Stimulated activated CD4-positive, alpha-beta T cell treated with anti-CD3 and anti-CD28 coated beads, Interleukin-15, amount 100 ng/mL, for 48 hours (primary cell): Measurements from ENCODE around the gene CYP2B6.
"Not testable (repeated sequence)": the region's sequence is repeated elsewhere in the genome, so short reads cannot be mapped to it uniquely, and the experiment has no call there.

Source experiments
- DNase-seq, 2 donors: peaks; one replicate each; pipeline ENCODE4 v3.0.0-alpha.2; 2020; ENCODE audit warnings: low read depth in 2 of 2

The CYP2B6 gene

GRCh38 chr19:40990972-40991381, at the start of gene CYP2B6:
TSS of gene CYP2B6 (plus strand) at chr19:40991282. CDS start at chr19:40991306, 24 bp downstream.
- no peak for DNase-seq

GRCh38 chr19:40941481-40942219, 49.4 kb upstream of the CYP2B6 start:
- no peak for DNase-seq

- DNase-seq = no peak
These were observed 45.4 kb upstream of the CYP2B6 start for GRCh38 chr19:40945645-40946044.

- DNase-seq = no peak
These were observed 44.0 kb upstream of the CYP2B6 start for GRCh38 chr19:40947114-40947513.

GRCh38 chr19:40947573-40947972, 43.5 kb upstream of the CYP2B6 start:
- no peak for DNase-seq

GRCh38 chr19:40948580-40949299, 42.3 kb upstream of the CYP2B6 start:
- DNase-seq = no peak

GRCh38 chr19:40954573-40954972, 36.5 kb upstream of the CYP2B6 start:
- no peak for DNase-seq

GRCh38 chr19:40959338-40959737, 31.7 kb upstream of the CYP2B6 start:
- DNase-seq = no peak

- DNase-seq = no peak
These were observed 30.9 kb upstream of the CYP2B6 start for GRCh38 chr19:40960062-40960685.

- DNase-seq = no peak
These were observed 30.3 kb upstream of the CYP2B6 start for GRCh38 chr19:40960780-40961179.

GRCh38 chr19:40962460-40962961, 28.6 kb upstream of the CYP2B6 start:
- no peak for DNase-seq

- not testable (repeated sequence) for DNase-seq
These were observed 26.7 kb upstream of the CYP2B6 start for GRCh38 chr19:40964361-40964760.

- not testable (repeated sequence) for DNase-seq
These were observed 25.7 kb upstream of the CYP2B6 start for GRCh38 chr19:40965351-40965750.

GRCh38 chr19:40966591-40966990, 24.5 kb upstream of the CYP2B6 start:
- DNase-seq = not testable (repeated sequence)

- not testable (repeated sequence) for DNase-seq
These were observed 23.0 kb upstream of the CYP2B6 start for GRCh38 chr19:40968065-40968464.

GRCh38 chr19:40969721-40970120, 21.4 kb upstream of the CYP2B6 start:
- DNase-seq = not testable (repeated sequence)

GRCh38 chr19:40970396-40971345, 20.4 kb upstream of the CYP2B6 start:
- DNase-seq = not testable (repeated sequence)

GRCh38 chr19:40974633-40975037, 16.4 kb upstream of the CYP2B6 start:
- DNase-seq = peak; percentile 62 to 76

GRCh38 chr19:40976134-40976533, 14.9 kb upstream of the CYP2B6 start:
- DNase-seq = no peak

GRCh38 chr19:40976724-40977123, 14.4 kb upstream of the CYP2B6 start:
- no peak for DNase-seq

GRCh38 chr19:40979759-40980158, 11.3 kb upstream of the CYP2B6 start:
- DNase-seq = not testable (repeated sequence)
